Amygdala (tissue), 56 donors: ENCODE results near the gene MXD3.
"Not testable (repeated sequence)": the region's sequence is repeated elsewhere in the genome, so short reads cannot be mapped to it uniquely, and the experiment has no call there.

Source experiments
- DNase-seq, 56 donors: peaks; one replicate each; lab custom pipeline; 2025; lab: John Stamatoyannopoulos, UW

MXD3 gene

GRCh38 chr5:177344891-177345290, 33.2 kb upstream of the MXD3 start:
- DNase-seq = no peak

GRCh38 chr5:177343777-177344176, 32.1 kb upstream of the MXD3 start:
- no peak for DNase-seq

- not testable (repeated sequence) for DNase-seq
Measured at GRCh38 chr5:177343000-177343399, 31.3 kb upstream of the MXD3 start.

GRCh38 chr5:177339107-177339638, 27.5 kb upstream of the MXD3 start:
- DNase-seq = no peak

- DNase-seq = no peak
Measured at GRCh38 chr5:177338251-177339106, 26.8 kb upstream of the MXD3 start.

- no peak for DNase-seq
Measured at GRCh38 chr5:177336603-177337494, 25.2 kb upstream of the MXD3 start.

GRCh38 chr5:177336112-177336511, 24.4 kb upstream of the MXD3 start:
- no peak for DNase-seq

GRCh38 chr5:177335701-177336065, 24.0 kb upstream of the MXD3 start:
- no peak for DNase-seq

GRCh38 chr5:177334781-177335700, 23.3 kb upstream of the MXD3 start:
- DNase-seq = no peak

- no peak for DNase-seq
Measured at GRCh38 chr5:177334155-177334551, 22.5 kb upstream of the MXD3 start.

- no peak for DNase-seq
Measured at GRCh38 chr5:177333420-177334154, 21.9 kb upstream of the MXD3 start.

GRCh38 chr5:177332896-177333260, 21.2 kb upstream of the MXD3 start:
- no peak for DNase-seq

GRCh38 chr5:177332031-177332895, 20.6 kb upstream of the MXD3 start:
- DNase-seq = no peak

- no peak for DNase-seq
Measured at GRCh38 chr5:177330991-177331842, 19.5 kb upstream of the MXD3 start.

- no peak for DNase-seq
Measured at GRCh38 chr5:177329883-177330282, 18.2 kb upstream of the MXD3 start.

GRCh38 chr5:177328545-177329231, 17.0 kb upstream of the MXD3 start:
- no peak for DNase-seq
